ENCODE results near the gene ZDHHC14. TPM values are rescaled to one million over a fixed set of nuclear protein-coding genes. Genes with fewer than 3 reads are reported as not detected.

Gene ZDHHC14
- total RNA-seq, 1 experiment from 2014 or later = 1.7 TPM

- Histone ChIP-seq H2BK12ac (ENCODE audit: insufficient read length, low read depth, low read length) (no peak overlapping the region), H4K8ac (replicated peaks; ENCODE audit: insufficient read length, low read depth, low read length) (no peak overlapping the region), H3K23ac (ENCODE audit: insufficient read length, low read depth, low read length) (no peak overlapping the region), H3K27me3 (ENCODE audit: insufficient read depth, low read length) (no peaks in the 10 kb centered on the region), H2AFZ (ENCODE audit: low read length) (no peak overlapping the region), H3K79me1 (ENCODE audit: insufficient read depth, low read depth, low read length, poor library complexity, severe bottlenecking) (no peaks in the 10 kb centered on the region), H4K5ac (ENCODE audit: insufficient read length, low read depth, low read length) (no peak overlapping the region), H3K4ac (ENCODE audit: low read depth, low read length) (no peak overlapping the region), H3K9me3 (ENCODE audit: control insufficient read depth, low read depth, low read length) (no peaks in the 10 kb centered on the region), H3T11ph (ENCODE audit: low read length) (no peak overlapping the region), H3K4me1 (ENCODE audit: insufficient read depth, low read length) (peaks cover 11% of the 10 kb centered on the region; the same call in 1 of the 2 replicates), H2BK5ac (ENCODE audit: insufficient read length, low read length) (no peak overlapping the region), H3K9ac (ENCODE audit: extremely low read depth, insufficient read length, low read length) (no peak overlapping the region), H3K4me2 (ENCODE audit: insufficient read depth, insufficient read length, low read length) (no peak overlapping the region), H2AK5ac (ENCODE audit: insufficient read length, low read length) (no peak overlapping the region), H2BK120ac (ENCODE audit: low read depth, low read length, poor library complexity, severe bottlenecking) (no peak overlapping the region), H3K14ac (ENCODE audit: insufficient read depth, low read length) (no peak overlapping the region; the same call in 1 of the 2 replicates), H3K79me2 (ENCODE audit: insufficient read depth, low read length) (no peaks in the 10 kb centered on the region), H3K18ac (ENCODE audit: insufficient read length, low read depth, low read length) (no peak overlapping the region), H3K27ac (ENCODE audit: insufficient read length, low read depth, low read length) (no peak overlapping the region), H2BK15ac (ENCODE audit: low read depth, low read length) (no peak overlapping the region), H2BK20ac (ENCODE audit: low read depth, low read length, poor library complexity, severe bottlenecking) (no peak overlapping the region), H3K56ac (ENCODE audit: insufficient read length, low read depth, low read length) (no peak overlapping the region), H3K23me2 (ENCODE audit: insufficient read length, low read depth, low read length, poor library complexity, severe bottlenecking) (no peaks in the 10 kb centered on the region), H4K91ac (ENCODE audit: insufficient read length, low read depth, low read length) (no peak overlapping the region), H4K20me1 (ENCODE audit: control insufficient read depth, insufficient read depth, insufficient read length) (no peaks in the 10 kb centered on the region)
- 0 out of 7 replicates have a peak, but pooled peaks cover 0 to 2% (median 0%) of the 10 kb centered on the region in 3 experiments for H3K36me3 Mint-ChIP-seq (ENCODE audit: insufficient read depth in 1 of 3, low read depth in 3 of 3)
- no peak for DNase-seq
- H3K4me1 Mint-ChIP-seq = peaks cover 31 to 35% of the 10 kb centered on the region in 2 experiments
- TF ChIP-seq, protein P1, sequence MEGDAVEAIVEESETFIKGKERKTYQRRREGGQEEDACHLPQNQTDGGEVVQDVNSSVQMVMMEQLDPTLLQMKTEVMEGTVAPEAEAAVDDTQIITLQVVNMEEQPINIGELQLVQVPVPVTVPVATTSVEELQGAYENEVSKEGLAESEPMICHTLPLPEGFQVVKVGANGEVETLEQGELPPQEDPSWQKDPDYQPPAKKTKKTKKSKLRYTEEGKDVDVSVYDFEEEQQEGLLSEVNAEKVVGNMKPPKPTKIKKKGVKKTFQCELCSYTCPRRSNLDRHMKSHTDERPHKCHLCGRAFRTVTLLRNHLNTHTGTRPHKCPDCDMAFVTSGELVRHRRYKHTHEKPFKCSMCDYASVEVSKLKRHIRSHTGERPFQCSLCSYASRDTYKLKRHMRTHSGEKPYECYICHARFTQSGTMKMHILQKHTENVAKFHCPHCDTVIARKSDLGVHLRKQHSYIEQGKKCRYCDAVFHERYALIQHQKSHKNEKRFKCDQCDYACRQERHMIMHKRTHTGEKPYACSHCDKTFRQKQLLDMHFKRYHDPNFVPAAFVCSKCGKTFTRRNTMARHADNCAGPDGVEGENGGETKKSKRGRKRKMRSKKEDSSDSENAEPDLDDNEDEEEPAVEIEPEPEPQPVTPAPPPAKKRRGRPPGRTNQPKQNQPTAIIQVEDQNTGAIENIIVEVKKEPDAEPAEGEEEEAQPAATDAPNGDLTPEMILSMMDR (conservative IDR thresholded peaks at IDR 0.05) = no peak
- WGBS (ENCODE audit: extremely low coverage, insufficient read length, low lambda C conversion rate) = no CpG with 5 or more reads among the region's 9 CpGs
- H3K27ac Mint-ChIP-seq = no peak overlapping the region
- peaks cover 4% of the 10 kb centered on the region for H3K27me3 Mint-ChIP-seq (ENCODE audit: low read depth)
- no peaks in the 10 kb centered on the region for H3K9me3 Mint-ChIP-seq
- H3K4me3 Mint-ChIP-seq = no peak overlapping the region
Observed at GRCh38 chr6:157610451-157610999, 229.5 kb downstream of the ZDHHC14 start.

Measured in H9 (cell line).